HG03280 (cell line): Measurements from ENCODE around the gene CHCHD6.

Source experiments
- ATAC-seq: cut with Tn5 transposase; IDR thresholded peaks from one replicate; pipeline ENCODE4 v1.9.1; 2021; ENCODE audit warnings: mild to moderate bottlenecking, moderate library complexity; ENCODE audit not compliant: unreplicated experiment

CHCHD6 gene

GRCh38 chr3:126817781-126818180 lies 113.7 kb downstream of the CHCHD6 start:
- ATAC-seq, result no peak

DNA sequence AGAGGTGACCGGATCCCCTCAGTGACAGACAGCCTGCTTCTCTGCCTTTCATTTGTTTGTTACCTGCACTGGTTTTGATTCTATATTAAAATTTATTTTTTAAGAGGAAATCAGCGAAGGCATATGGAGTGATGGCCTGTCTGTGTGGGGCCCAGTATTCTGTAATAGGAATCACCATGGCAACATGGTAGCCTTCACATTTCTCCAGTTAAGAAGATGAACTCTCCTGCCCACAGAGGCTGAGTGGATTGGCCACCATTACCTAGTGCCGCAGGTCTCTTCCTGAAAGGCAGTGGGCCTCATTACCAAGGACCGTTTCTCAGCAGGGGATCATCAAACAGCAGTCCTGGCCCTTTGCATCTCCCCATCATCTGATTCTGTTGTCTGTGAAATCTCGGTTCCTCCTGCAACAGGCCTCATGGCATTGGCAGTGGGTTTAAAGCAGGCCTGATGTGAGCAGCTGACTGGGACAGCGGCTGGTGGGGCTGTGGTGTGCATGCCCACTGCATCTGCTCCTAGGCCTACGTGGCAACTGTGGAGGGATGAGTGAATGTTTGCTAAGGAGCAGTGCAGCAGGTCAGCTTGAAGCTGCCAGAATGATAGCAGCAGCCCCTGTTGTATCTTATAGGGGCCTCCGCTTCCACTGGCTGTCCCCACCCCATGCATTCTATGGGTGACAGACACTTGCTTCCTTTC lies 114.5 kb downstream of the CHCHD6 start:
- ATAC-seq, result no peak

DNA sequence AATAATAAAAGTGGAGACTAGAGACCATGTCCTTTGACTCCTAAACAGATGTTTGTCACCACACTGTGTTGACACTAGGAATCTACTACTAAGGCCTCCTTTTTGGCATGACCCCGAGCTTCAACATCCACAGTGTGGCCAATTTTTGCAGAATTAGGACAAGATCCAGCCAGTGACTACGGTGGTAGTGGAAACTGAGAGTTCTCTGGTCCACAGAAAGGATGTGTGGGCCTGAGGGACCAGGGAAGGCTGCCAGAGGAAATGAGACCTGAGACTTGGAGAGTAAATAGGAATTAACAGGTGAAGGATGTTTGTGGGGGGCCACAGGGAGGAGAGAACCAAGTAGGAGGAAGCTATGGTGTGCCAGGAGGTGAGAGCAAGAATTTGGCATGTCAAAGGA lies 122.7 kb downstream of the CHCHD6 start:
- no peak for ATAC-seq

GRCh38 chr3:126827121-126827520 lies 123.1 kb downstream of the CHCHD6 start:
- ATAC-seq, result no peak

DNA sequence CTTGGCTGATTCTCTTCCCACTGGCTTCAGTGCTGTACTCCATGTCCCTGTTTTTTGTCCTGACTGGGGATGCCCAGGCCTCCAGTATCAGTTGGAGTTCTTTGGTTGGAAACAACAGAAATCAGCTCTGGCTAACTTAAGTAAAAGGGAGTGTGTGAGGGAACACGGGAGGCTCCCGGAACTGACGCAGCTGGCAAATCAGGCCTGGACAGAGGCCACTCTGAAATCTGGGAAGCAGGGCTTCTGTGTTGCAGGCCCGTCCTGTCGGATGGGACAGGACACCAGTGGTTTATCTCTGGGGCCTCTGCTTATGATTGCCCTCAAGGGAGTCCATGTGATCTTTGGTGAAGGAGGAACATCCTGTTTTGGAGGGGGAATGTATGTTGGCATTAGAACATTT lies 124.3 kb downstream of the CHCHD6 start:
- ATAC-seq, result no peak

- ATAC-seq, result no peak
Measured at GRCh38 chr3:126832933-126833332, 128.9 kb downstream of the CHCHD6 start.

GRCh38 chr3:126834596-126835471 lies 130.8 kb downstream of the CHCHD6 start:
- ATAC-seq, result no peak

GRCh38 chr3:126835472-126836219 lies 131.6 kb downstream of the CHCHD6 start:
- no peak for ATAC-seq

GRCh38 chr3:126836220-126836860 lies 132.3 kb downstream of the CHCHD6 start:
- no peak for ATAC-seq

GRCh38 chr3:126837773-126838172 lies 133.7 kb downstream of the CHCHD6 start:
- ATAC-seq, result no peak

DNA sequence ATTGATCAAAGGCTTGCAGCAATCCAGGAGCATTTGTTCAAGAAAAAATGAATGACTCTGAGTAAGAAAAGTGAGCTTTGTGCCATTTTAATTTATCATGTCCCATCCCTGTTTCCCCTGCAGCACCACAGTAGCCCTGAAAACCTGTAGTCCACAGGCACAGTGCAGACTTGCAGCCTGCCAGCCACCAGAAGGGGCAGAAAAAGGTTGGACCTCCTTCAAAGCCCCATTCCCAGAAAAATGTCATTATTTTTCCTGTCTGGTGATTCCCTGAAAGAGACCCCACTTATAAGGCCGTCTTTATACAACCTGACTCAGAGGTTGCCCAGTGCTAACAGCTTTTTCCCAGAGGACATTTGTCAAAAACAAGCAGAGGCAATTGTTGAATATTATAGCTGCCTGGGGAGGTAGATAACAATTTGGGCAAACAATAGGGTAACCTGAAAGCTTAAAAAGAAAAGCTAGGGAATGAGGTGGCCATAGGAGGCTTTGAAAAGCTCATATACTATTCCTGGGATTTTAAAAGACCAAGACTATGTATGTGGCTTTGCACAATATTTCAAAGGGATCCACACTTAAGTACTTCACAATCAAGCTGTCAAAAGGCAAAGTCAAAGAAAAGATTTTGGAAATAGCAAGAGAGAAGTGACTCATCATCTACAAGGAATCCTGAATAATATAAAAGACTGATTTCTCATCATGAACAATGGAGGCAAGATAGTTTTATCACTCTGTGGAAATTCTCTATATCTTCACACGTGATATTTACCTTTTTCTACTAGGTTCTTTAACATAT lies 142.1 kb downstream of the CHCHD6 start:
- ATAC-seq, result no peak

DNA sequence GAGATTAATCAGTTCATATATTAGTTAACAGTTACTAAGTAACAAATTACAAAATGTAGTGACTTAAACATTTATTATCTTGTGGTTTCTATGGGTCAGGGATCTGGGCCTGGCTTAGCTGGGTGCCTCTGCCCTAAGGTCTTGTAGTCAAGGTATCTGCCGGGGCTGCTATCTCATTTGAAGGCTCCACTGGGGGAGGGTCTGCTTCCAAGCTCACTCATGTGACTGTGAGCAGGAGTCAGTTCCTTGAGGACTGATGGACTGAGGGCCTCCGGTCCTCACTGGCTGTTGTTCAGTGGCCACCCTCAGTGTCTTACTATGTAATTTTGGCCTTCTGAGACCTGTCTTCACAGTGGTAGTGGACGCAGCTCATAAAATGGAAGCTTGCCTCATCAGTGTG lies 143.0 kb downstream of the CHCHD6 start:
- ATAC-seq, result no peak

GRCh38 chr3:126848991-126849390 lies 145.0 kb downstream of the CHCHD6 start:
- no peak for ATAC-seq

DNA sequence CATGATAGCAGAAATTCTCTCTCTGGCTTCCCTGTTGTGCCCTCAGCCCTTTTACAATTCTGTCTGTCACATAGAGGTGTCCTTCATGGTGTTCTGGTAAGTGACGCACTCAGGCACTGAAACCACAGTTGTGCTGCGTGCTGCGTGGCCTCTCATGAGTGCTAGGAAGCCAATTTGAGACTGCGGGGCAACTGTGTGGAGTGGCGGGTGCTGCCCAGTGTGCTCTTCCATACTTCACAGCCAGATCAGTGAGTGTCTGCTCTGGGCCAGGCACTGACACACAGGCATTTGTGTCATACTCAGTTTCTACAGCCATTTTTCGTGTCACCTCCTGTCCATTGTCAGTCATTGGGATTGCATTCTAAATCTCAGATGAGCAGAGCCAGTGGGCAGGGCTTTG lies 145.7 kb downstream of the CHCHD6 start:
- no peak for ATAC-seq

DNA sequence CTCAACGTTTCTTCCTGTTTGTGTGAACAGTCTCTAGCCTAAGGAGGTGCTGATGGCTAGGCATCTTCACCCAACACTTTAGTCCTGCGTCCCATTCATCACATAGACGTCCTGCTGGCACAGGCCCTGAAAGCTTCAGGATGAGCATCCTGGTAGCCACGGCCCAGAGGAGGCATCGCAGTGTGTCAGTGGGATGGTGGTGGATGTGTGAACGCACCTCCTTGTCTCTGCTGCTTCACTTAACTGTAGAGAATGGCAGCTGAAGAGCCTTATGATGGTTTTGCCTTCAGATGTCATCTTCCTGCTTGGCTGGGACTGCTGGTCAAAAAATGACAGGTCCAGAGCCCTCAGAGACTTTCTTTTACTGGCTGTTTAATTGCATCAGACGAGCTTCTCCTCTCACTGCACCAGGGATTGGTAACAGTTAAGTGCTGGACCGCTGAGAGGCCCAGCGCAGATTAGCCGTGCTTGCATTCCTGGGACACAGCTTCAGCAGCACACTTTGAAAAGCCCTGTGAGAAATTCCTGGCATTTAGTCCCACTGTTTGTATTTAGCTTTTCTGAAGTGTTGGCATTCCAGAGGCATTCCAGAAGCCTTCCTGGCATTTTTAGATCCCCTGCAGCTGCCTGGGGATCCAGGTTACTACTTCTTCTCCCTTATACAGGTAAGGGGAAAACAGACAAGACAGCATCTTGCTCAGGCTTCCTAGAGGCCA lies 146.5 kb downstream of the CHCHD6 start:
- no peak for ATAC-seq

DNA sequence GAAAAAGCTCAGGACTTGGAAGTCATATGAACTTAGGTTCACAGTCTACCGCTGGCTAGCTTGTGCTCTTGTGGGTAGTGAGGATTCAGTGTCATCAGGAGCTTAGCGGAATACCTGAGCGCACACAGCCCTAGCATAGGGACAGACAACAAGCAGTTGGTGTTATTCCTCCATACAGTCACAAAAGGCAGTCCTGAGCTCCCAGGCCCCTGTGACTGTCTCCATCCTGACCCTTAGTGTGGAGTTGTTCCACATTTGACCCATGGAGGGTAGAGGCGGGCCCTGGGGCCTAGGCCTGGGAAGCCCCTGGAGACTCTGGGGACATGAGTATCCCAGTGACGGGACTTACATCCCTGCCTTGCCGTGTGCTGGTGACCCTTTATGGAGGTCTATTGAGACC lies 147.3 kb downstream of the CHCHD6 start:
- no peak for ATAC-seq

DNA sequence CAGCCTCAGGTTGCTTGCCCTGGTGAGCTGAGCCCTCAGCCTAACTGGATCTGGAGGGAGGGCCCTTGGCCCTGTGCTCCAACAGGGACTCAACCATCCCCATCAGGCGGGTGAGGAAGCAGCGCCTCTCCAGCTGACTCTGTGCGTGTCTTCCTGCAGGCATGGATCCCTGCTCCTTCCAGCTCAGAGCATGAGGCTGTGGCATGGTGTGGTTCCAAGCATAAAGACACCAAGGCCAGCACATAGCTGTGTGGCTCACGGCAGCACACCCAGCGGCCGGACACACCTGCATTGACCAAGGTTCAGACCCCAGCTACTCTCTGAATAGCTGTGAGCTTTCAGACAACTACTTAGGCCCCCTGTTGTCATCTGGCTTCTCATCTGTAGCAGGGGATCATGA lies 147.9 kb downstream of the CHCHD6 start:
- no peak for ATAC-seq

GRCh38 chr3:126852511-126852910 lies 148.5 kb downstream of the CHCHD6 start:
- no peak for ATAC-seq

GRCh38 chr3:126854666-126855065 lies 150.6 kb downstream of the CHCHD6 start:
- ATAC-seq, result no peak

DNA sequence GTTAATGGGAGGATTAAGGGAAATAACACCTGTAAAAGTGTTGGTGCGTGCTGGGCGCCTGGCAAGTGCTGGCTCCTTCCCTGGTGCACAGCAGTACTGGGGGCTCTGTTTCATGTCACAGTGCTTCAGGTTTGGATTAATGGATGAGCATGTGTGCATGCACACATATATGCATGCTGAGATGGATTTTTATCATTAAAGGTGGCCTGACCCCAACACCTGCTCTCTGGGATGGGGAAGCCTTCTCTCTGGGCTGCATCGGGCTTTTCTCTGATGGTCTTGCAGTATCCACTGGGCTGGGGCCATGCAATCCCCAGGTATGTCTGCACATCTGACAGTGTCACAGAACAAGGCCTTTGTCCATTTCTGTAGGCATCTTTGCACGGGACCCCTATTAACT lies 151.3 kb downstream of the CHCHD6 start:
- no peak for ATAC-seq
